Fibroblast of mammary gland (primary cell): ENCODE data around the gene GABPA.

Experiments used
- DNase-seq: peaks from one replicate; pipeline ENCODE4 v3.0.0-alpha.2; 2010; ENCODE audit warnings: low read depth
- H3K4me3 ChIP-seq: 2 replicates; pipeline ENCODE4 v1.5.1; 2011; ENCODE audit warnings: low read depth, mild to moderate bottlenecking, low read length, moderate library complexity; ENCODE audit not compliant: control insufficient read depth
- CTCF ChIP-seq: conservative IDR thresholded peaks from 2 replicates; pipeline ENCODE4 v1.5.1; 2011; ENCODE audit warnings: low read depth, low read length, inconsistent platforms; ENCODE audit not compliant: control insufficient read depth, insufficient read depth

Gene GABPA

GRCh38 chr21:25788677-25789076 lies 53.9 kb downstream of the GABPA start:
- no peak for DNase-seq
- no peak overlapping the region for H3K4me3 ChIP-seq
- TF ChIP-seq CTCF = no peak

GRCh38 chr21:25790122-25790877 lies 55.5 kb downstream of the GABPA start:
- peak; percentile 38 for DNase-seq
- H3K4me3 ChIP-seq = peak overlapping the region; percentile 30
- peak; percentile 32 for TF ChIP-seq CTCF

GRCh38 chr21:25790878-25791204 lies 56.1 kb downstream of the GABPA start:
- DNase-seq = no peak
- H3K4me3 ChIP-seq = no peak overlapping the region
- TF ChIP-seq CTCF = no peak

- DNase-seq = no peak
- no peak for TF ChIP-seq CTCF
- no peak overlapping the region for H3K4me3 ChIP-seq
These were observed 56.5 kb downstream of the GABPA start for GRCh38 chr21:25791319-25791718.

- peak; percentile 85 for DNase-seq
- H3K4me3 ChIP-seq = no peak overlapping the region
- TF ChIP-seq CTCF = peak; percentile 92
These were observed 66.6 kb downstream of the GABPA start for GRCh38 chr21:25801217-25802014.

GRCh38 chr21:25806060-25806459 lies 71.3 kb downstream of the GABPA start:
- no peak for DNase-seq
- no peak for TF ChIP-seq CTCF
- H3K4me3 ChIP-seq = no peak overlapping the region

- no peak for TF ChIP-seq CTCF
- H3K4me3 ChIP-seq = no peak overlapping the region
- DNase-seq = no peak
These were observed 72.4 kb downstream of the GABPA start for GRCh38 chr21:25807191-25807590.
